CD8-positive, alpha-beta memory T cell (primary cell): Measurements from ENCODE around the gene NUDT1. TPM values are rescaled to one million over a fixed set of nuclear protein-coding genes. Genes with fewer than 3 reads are reported as not detected.
A peak's percentile ranks its signal among the peaks of the same experiment; 100 is the strongest.

Experiments
- CTCF ChIA-PET: fragments of 350-600 bp; sonication (Branson Sonifier 250); formaldehyde crosslinking; loops from one replicate; lab custom pipeline; 2021; ENCODE audit warnings: antibody characterized with exemption; lab: Charles Lee
- POLR2A ChIA-PET: fragments of 350-600 bp; sonication (Branson Sonifier 250); formaldehyde crosslinking; loops from one replicate; lab custom pipeline; 2021; ENCODE audit warnings: antibody characterized with exemption; lab: Charles Lee
- DNase-seq, 5 donors: peaks; one replicate each; pipeline versions ENCODE4 v3.0.0 to v3.0.0-alpha.2; 2020 to 2022; ENCODE audit warnings: mixed read lengths in 1 of 5
- H3K27ac ChIP-seq: one replicate; pipeline ENCODE4 v1.7.0; 2013; ENCODE audit warnings: low read depth, mild to moderate bottlenecking, low read length, moderate library complexity
- H3K27me3 ChIP-seq: 2 replicates; pipeline ENCODE4 v1.7.0; 2013; ENCODE audit warnings: low read length, mild to moderate bottlenecking; ENCODE audit not compliant: insufficient read depth, poor library complexity, severe bottlenecking
- H3K36me3 ChIP-seq: 2 replicates; pipeline ENCODE4 v1.7.0; 2013; ENCODE audit warnings: mild to moderate bottlenecking, low read length, moderate library complexity; ENCODE audit not compliant: insufficient read depth
- H3K4me1 ChIP-seq: 2 replicates; pipeline ENCODE4 v1.7.0; 2013; ENCODE audit warnings: mild to moderate bottlenecking, low read length, moderate library complexity; ENCODE audit not compliant: insufficient read depth
- H3K4me3 ChIP-seq: 2 replicates; pipeline ENCODE4 v1.7.0; 2013; ENCODE audit warnings: mild to moderate bottlenecking, low read length
- H3K9me3 ChIP-seq: 2 replicates; pipeline ENCODE4 v1.7.0; 2013; ENCODE audit warnings: mild to moderate bottlenecking, low read length
- H3K27ac Mint-ChIP-seq, 8 donors: one replicate each; pipeline ENCODE4 v1.8.0; 2020 to 2021; ENCODE audit warnings: mixed read lengths in 8 of 8, mild to moderate bottlenecking in 6 of 8, inconsistent platforms in 3 of 8, moderate library complexity in 3 of 8
- H3K27me3 Mint-ChIP-seq, 2 donors: one replicate each; pipeline ENCODE4 v1.8.0; 2020 to 2021; ENCODE audit warnings: mixed read lengths in 2 of 2, mild to moderate bottlenecking in 1 of 2, moderate library complexity in 1 of 2
- H3K36me3 Mint-ChIP-seq, 3 donors: one replicate each; pipeline ENCODE4 v1.8.0; 2020 to 2021; ENCODE audit warnings: mixed read lengths in 3 of 3, inconsistent platforms in 1 of 3, mild to moderate bottlenecking in 1 of 3
- H3K4me1 Mint-ChIP-seq, 3 donors: one replicate each; pipeline ENCODE4 v1.8.0; 2020 to 2021; ENCODE audit warnings: mixed read lengths in 3 of 3, inconsistent platforms in 1 of 3, mild to moderate bottlenecking in 1 of 3
- H3K4me3 Mint-ChIP-seq, 7 donors: one replicate each; pipeline ENCODE4 v1.8.0; 2020 to 2021; ENCODE audit warnings: mixed read lengths in 7 of 7, mild to moderate bottlenecking in 6 of 7, moderate library complexity in 4 of 7, inconsistent platforms in 2 of 7
- H3K9me3 Mint-ChIP-seq, 5 donors: one replicate each; pipeline ENCODE4 v1.8.0; 2020 to 2022; ENCODE audit warnings: mixed read lengths in 5 of 5, mild to moderate bottlenecking in 3 of 5, moderate library complexity in 2 of 5, inconsistent platforms in 1 of 5
- polyA plus RNA-seq: library from polyadenylated mRNA; unstranded; fragments of 300-500 nt; fragmentation: Illumina TruSeq; gene quantifications from one replicate; pipeline ENCODE4 v1.2.3, GENCODE V29; 2021
- total RNA-seq, 2 experiments: library from RNA; stranded (reverse); gene quantifications; one replicate each; pipeline ENCODE4 v1.2.3, GENCODE V29; 2021

The NUDT1 gene
- total and polyA plus RNA-seq, 3 experiments from 2014 or later: 52.7 to 89.8 (median 83.1) TPM

DNA sequence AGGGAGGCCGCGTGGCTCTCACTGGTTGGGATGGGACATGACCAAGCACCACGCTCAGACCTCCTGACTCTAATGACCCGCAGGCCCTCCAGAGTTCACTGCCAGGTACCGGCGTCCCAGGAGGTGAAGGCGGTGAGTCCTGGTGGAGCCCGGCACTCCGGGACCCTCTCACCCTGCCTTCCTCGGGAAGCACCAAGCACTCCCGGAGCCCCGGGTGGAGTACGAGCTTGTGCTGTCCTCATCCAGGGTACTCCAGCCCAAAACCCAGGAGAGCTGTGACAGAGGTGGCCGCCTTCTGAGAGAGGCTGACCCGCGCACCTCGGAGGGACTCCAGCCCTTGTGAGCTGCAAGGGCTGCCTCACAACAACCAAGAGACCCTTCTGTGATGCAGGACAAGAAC, 18.7 kb upstream of the NUDT1 start:
- POLR2A ChIA-PET: no interaction called here

DNA sequence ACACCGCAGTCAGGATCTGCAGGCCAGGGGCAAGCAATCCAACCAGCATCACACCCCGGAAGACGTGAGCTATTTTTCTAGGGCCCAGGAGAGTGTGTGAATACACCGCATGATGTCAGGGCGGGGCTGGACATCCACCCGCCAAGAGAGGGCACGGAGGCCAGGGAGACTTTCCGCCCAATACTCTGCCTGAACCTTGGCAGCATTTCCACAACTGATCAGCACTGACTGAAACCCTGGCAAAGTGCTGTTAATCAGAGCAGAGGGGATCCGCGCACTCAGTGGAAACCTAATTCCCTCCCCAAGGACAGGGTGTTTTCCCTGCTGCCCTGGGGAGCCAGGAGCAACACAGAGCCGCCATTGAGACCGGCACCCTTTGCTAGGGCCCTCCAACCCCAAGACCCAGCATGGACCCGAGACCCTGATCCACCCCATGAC, 17.5 kb upstream of the NUDT1 start:
- POLR2A ChIA-PET: no interaction called here
- no peaks in the 10 kb centered on the region for H3K27me3 Mint-ChIP-seq
- peaks cover 11% of the 10 kb centered on the region for H3K36me3 ChIP-seq

More for the DNA sequence above, 18.7 kb upstream of the NUDT1 start:
- Histone ChIP-seq H3K36me3 (peaks cover 9% of the 10 kb centered on the region), H3K9me3 (no peaks in the 10 kb centered on the region), H3K27ac (no peak overlapping the region), H3K4me1 (no peaks in the 10 kb centered on the region), H3K4me3 (no peak overlapping the region), H3K27me3 (no peaks in the 10 kb centered on the region)
- Mint-ChIP-seq H3K4me1 (peaks cover 0 to 13% (median 11%) of the 10 kb centered on the region in 3 donors), H3K4me3 (no peak overlapping the region), H3K27ac (no peak overlapping the region), H3K27me3 (no peaks in the 10 kb centered on the region), H3K36me3 (peaks cover 0 to 84% (median 11%) of the 10 kb centered on the region in 3 donors), H3K9me3 (no peaks in the 10 kb centered on the region)
- DNase-seq: no peak
- CTCF ChIA-PET: interaction anchor here (1.4 kb wide), 1 partner anchor 9 kb away, joined by 3 read pairs; the partner anchor contains the start of gene MAD1L1

DNA sequence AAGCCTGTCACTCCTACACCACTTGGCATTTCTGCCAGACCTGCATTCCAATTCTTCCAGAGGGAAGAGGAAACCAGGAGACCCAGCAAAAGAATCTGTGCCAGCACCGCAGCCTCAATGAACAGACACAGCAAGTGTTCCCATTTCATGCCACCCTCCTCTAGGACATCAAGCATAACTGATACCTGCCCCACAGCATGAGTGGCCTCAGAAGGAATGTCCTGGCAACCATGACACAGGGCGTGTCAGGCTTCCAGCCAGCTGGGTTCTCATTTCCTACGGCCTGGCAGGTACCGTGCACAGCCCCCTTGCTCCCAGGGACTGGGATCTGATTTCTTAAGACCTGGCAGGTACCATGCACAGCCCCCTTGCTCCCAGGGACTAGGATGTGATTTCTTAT, 17.1 kb upstream of the NUDT1 start:
- H3K4me1 Mint-ChIP-seq: peaks cover 7 to 19% (median 17%) of the 10 kb centered on the region in 3 donors
- peaks cover 1% of the 10 kb centered on the region for H3K4me1 ChIP-seq
- ChIA-PET POLR2A (no interaction called here), CTCF (no interaction called here)
- no peak for DNase-seq
- H3K27me3 ChIP-seq: no peaks in the 10 kb centered on the region
- H3K4me3 Mint-ChIP-seq: no peak overlapping the region
- H3K9me3 Mint-ChIP-seq: no peaks in the 10 kb centered on the region
- H3K4me3 ChIP-seq: no peak overlapping the region
- no peak overlapping the region for H3K27ac ChIP-seq
- no peak overlapping the region for H3K27ac Mint-ChIP-seq
- no peaks in the 10 kb centered on the region for H3K9me3 ChIP-seq
- peaks cover 13% of the 10 kb centered on the region for H3K36me3 ChIP-seq
- H3K36me3 Mint-ChIP-seq: peaks cover 0 to 77% (median 16%) of the 10 kb centered on the region in 3 donors
- no peaks in the 10 kb centered on the region for H3K27me3 Mint-ChIP-seq

More for the DNA sequence above, 17.5 kb upstream of the NUDT1 start:
- H3K4me1 ChIP-seq: no peaks in the 10 kb centered on the region
- CTCF ChIA-PET: no interaction called here
- Mint-ChIP-seq H3K9me3 (no peaks in the 10 kb centered on the region), H3K27ac (peak overlapping the region in 2 of 8 donors; percentile 23 to 86), H3K36me3 (peaks cover 0 to 78% (median 14%) of the 10 kb centered on the region in 3 donors), H3K4me3 (no peak overlapping the region), H3K4me1 (peaks cover 2 to 15% (median 13%) of the 10 kb centered on the region in 3 donors)
- DNase-seq: no peak
- H3K27ac ChIP-seq: no peak overlapping the region
- H3K4me3 ChIP-seq: no peak overlapping the region
- no peaks in the 10 kb centered on the region for H3K9me3 ChIP-seq
- no peaks in the 10 kb centered on the region for H3K27me3 ChIP-seq

DNA sequence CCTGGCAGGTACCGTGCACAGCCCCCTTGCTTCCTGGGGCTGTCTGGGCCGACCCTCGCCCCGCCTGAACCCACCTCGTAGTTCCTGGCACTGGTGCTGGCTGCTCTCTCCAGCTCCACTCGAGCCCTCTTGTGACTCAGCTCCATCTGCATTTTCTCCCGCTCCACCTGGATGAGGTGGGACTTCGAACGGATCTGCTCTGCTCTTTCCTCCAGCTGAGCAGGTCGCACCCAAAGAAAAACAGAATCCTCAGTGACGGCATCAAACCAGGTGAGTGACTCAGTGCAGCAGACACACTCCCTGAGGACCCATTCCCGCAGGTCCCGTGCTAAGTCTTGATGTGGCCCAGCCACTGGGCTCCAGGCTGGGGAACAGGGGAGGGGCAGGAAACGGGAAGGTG, 16.7 kb upstream of the NUDT1 start:
- H3K4me3 ChIP-seq: no peak overlapping the region
- POLR2A ChIA-PET: no interaction called here
- Mint-ChIP-seq H3K27me3 (no peaks in the 10 kb centered on the region), H3K36me3 (peaks cover 0 to 78% (median 16%) of the 10 kb centered on the region in 3 donors), H3K4me3 (no peak overlapping the region), H3K27ac (no peak overlapping the region), H3K4me1 (peaks cover 11 to 23% (median 21%) of the 10 kb centered on the region in 3 donors), H3K9me3 (no peaks in the 10 kb centered on the region)
- no peak for DNase-seq
- no peaks in the 10 kb centered on the region for H3K27me3 ChIP-seq
- peaks cover 5% of the 10 kb centered on the region for H3K4me1 ChIP-seq
- no peaks in the 10 kb centered on the region for H3K9me3 ChIP-seq
- no peak overlapping the region for H3K27ac ChIP-seq
- CTCF ChIA-PET: no interaction called here
- peaks cover 13% of the 10 kb centered on the region for H3K36me3 ChIP-seq

DNA sequence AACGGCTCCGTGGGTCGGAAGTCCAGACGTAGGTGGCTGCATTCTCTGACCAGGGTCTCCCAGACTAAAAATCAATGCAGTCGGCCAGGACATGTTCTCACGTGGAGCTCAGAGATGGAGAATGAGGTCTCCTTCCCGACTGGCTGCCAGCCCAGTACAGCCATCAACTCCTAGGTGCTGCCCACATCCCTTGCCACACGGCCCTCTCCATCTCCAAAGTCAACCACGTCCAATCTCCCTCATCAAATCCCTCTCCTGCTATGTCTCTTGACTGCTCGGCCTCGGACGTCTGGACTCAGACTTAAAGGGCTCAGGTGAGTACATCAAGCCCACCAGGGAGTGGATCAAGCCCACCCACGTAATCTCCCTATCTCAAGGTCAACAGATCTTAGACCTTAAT, 16.2 kb upstream of the NUDT1 start:
- Histone ChIP-seq H3K4me1 (peaks cover 10% of the 10 kb centered on the region), H3K36me3 (peaks cover 13% of the 10 kb centered on the region), H3K27me3 (no peaks in the 10 kb centered on the region), H3K27ac (no peak overlapping the region), H3K4me3 (no peak overlapping the region), H3K9me3 (no peaks in the 10 kb centered on the region)
- ChIA-PET CTCF (no interaction called here), POLR2A (no interaction called here)
- Mint-ChIP-seq H3K9me3 (no peaks in the 10 kb centered on the region), H3K36me3 (peaks cover 0 to 74% (median 16%) of the 10 kb centered on the region in 3 donors), H3K27me3 (no peaks in the 10 kb centered on the region), H3K4me3 (no peak overlapping the region), H3K27ac (peak overlapping the region in 2 of 8 donors; percentile 70), H3K4me1 (peaks cover 12 to 28% (median 24%) of the 10 kb centered on the region in 3 donors)
- DNase-seq: no peak

DNA sequence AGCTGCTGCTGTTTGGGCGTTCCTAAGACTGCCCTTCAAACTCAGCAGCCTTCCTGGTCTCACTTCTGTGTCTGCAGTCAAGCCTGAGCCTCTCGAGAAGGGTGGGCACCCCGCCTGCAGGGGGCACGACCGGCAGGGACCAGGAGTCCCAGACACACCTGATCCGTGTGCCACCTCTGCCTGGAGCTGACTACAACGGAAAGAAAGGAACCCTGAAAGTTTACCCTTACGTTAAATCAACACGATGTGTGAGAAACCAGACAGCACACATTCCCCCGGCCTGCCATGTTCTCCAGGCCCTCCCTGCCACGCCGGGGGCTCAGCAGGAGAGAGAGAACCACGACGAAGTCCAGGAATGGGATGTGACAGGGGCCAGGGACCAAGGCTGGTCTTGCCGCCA, 14.3 kb upstream of the NUDT1 start:
- CTCF ChIA-PET: no interaction called here
- H3K4me3 Mint-ChIP-seq: no peak overlapping the region

DNA sequence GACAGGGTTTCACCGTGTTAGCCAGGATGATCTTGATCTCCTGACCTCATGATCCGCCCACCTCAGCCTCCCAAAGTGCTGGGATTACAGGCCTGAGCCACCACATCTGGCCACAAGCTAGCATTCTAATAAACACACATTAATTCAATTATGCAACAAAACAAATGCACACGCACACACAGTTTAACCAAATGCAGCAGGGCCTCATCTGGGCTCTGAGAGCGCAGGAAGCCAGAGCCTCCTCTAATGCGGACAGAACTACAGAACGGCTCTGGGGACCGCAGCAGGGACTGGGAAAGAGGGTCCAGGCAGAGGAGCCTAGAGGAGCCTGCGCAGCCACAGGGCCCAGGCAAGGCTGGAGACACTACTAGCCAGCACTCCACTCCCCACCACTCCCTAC, 13.1 kb upstream of the NUDT1 start:
- peak overlapping the region in 2 of 7 donors; percentile 27 to 40 for H3K4me3 Mint-ChIP-seq
- POLR2A ChIA-PET: no interaction called here

More for the DNA sequence above, 14.3 kb upstream of the NUDT1 start:
- Mint-ChIP-seq H3K27ac (no peak overlapping the region), H3K36me3 (peaks cover 0 to 64% (median 10%) of the 10 kb centered on the region in 3 donors), H3K4me1 (peaks cover 19 to 39% (median 29%) of the 10 kb centered on the region in 3 donors), H3K27me3 (no peaks in the 10 kb centered on the region), H3K9me3 (no peaks in the 10 kb centered on the region)
- H3K9me3 ChIP-seq: no peaks in the 10 kb centered on the region
- H3K36me3 ChIP-seq: peaks cover 13% of the 10 kb centered on the region
- H3K27me3 ChIP-seq: no peaks in the 10 kb centered on the region
- no peak overlapping the region for H3K4me3 ChIP-seq
- no peak for DNase-seq
- H3K4me1 ChIP-seq: peaks cover 23% of the 10 kb centered on the region
- POLR2A ChIA-PET: no interaction called here
- no peak overlapping the region for H3K27ac ChIP-seq

DNA sequence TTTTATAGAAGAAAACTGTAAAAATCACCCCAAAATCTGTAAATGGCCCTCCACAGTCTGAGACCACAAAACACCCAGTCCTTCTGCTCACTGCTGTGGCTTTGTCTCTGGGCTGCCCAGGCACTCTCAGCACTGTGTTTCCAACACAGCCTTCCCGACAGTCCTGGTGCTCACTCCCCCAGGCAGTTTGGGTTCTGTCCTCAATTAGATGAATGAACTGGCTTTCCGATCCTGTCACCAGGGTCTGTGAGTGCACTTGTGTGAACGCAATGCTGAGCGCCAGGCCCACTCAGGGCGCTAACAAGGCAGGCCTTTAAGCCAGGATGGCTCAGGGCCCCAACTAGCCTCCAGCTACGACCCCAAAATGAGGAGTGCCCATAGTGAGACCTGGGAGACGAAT, 12.6 kb upstream of the NUDT1 start:
- Mint-ChIP-seq H3K4me3 (peak overlapping the region in 1 of 7 donors; percentile 11), H3K27ac (no peak overlapping the region), H3K9me3 (no peaks in the 10 kb centered on the region), H3K4me1 (peaks cover 24 to 50% (median 33%) of the 10 kb centered on the region in 3 donors), H3K27me3 (no peaks in the 10 kb centered on the region), H3K36me3 (peaks cover 0 to 52% (median 7%) of the 10 kb centered on the region in 3 donors)
- DNase-seq: no peak
- peaks cover 11% of the 10 kb centered on the region for H3K36me3 ChIP-seq
- no peaks in the 10 kb centered on the region for H3K27me3 ChIP-seq
- peaks cover 28% of the 10 kb centered on the region for H3K4me1 ChIP-seq
- POLR2A ChIA-PET: no interaction called here
- H3K9me3 ChIP-seq: no peaks in the 10 kb centered on the region
- CTCF ChIA-PET: no interaction called here
- H3K27ac ChIP-seq: no peak overlapping the region
- no peak overlapping the region for H3K4me3 ChIP-seq

More for the DNA sequence above, 13.1 kb upstream of the NUDT1 start:
- Histone ChIP-seq H3K4me3 (no peak overlapping the region), H3K27me3 (no peaks in the 10 kb centered on the region), H3K27ac (no peak overlapping the region), H3K36me3 (peaks cover 13% of the 10 kb centered on the region), H3K9me3 (no peaks in the 10 kb centered on the region), H3K4me1 (peaks cover 28% of the 10 kb centered on the region)
- Mint-ChIP-seq H3K4me1 (peaks cover 24 to 48% (median 35%) of the 10 kb centered on the region in 3 donors), H3K27ac (peak overlapping the region in 2 of 8 donors; percentile 35 to 54), H3K9me3 (no peaks in the 10 kb centered on the region), H3K27me3 (no peaks in the 10 kb centered on the region), H3K36me3 (peaks cover 0 to 57% (median 10%) of the 10 kb centered on the region in 3 donors)
- CTCF ChIA-PET: no interaction called here
- no peak for DNase-seq
